ENCODE data around the gene COLEC11.

DNA sequence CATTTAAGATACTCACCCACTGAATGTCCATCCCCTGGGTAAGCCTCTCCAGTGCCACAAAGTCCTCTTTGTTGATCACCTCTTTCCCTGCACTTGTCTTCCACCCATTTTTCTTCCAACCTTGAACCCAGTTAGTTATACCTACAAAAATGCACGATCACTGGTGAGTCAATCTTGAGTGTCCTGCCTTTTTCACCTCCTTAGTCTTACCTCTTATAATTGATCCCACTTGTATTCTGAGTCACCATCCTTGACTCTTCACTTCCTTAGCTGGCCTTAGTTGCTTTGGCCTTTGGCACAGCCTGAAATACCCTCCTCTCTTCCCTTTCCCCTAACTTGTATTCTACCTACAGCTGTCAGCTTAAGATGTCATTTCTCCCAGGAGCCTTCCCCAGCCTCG lies 47.0 kb upstream of the COLEC11 start:
- TF ChIP-seq, protein P1, sequence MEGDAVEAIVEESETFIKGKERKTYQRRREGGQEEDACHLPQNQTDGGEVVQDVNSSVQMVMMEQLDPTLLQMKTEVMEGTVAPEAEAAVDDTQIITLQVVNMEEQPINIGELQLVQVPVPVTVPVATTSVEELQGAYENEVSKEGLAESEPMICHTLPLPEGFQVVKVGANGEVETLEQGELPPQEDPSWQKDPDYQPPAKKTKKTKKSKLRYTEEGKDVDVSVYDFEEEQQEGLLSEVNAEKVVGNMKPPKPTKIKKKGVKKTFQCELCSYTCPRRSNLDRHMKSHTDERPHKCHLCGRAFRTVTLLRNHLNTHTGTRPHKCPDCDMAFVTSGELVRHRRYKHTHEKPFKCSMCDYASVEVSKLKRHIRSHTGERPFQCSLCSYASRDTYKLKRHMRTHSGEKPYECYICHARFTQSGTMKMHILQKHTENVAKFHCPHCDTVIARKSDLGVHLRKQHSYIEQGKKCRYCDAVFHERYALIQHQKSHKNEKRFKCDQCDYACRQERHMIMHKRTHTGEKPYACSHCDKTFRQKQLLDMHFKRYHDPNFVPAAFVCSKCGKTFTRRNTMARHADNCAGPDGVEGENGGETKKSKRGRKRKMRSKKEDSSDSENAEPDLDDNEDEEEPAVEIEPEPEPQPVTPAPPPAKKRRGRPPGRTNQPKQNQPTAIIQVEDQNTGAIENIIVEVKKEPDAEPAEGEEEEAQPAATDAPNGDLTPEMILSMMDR (IDR thresholded peaks at IDR 0.05), result no peak
- TF ChIP-seq EP300 (IDR thresholded peaks at IDR 0.05) (no peak), POLR2A (IDR thresholded peaks at IDR 0.05) (no peak), POLR2AphosphoS5 (IDR thresholded peaks at IDR 0.05) (no peak)
